Aorta (tissue), 5 donors: ENCODE results near the gene UBAC2. TPM values are rescaled to one million over a fixed set of nuclear protein-coding genes. Genes with fewer than 3 reads are reported as not detected.
"Not testable (repeated sequence)": the region's sequence is repeated elsewhere in the genome, so short reads cannot be mapped to it uniquely, and the experiment has no call there.

Experiments used
- ATAC-seq: fragments of 200-7000 bp; cut with Tn5 transposase; one replicate; pipeline ENCODE4 v1.9.1; 2022; ENCODE audit warnings: moderate library complexity; ENCODE audit not compliant: low FRiP score
- DNase-seq, 2 donors: peaks; one replicate each; pipeline ENCODE4 v3.0.0-alpha.2; 2020
- H3K27ac ChIP-seq, 2 donors: one replicate each; pipeline ENCODE4 v1.5.1; 2013; ENCODE audit warnings: low read length in 2 of 2, mild to moderate bottlenecking in 2 of 2, moderate library complexity in 2 of 2, control low read depth in 1 of 2, inconsistent platforms in 1 of 2, low read depth in 1 of 2
- H3K27me3 ChIP-seq, 2 donors: one replicate each; pipeline ENCODE4 v1.6.1; 2013; ENCODE audit warnings: control low read depth in 1 of 2, low read length in 1 of 2, mild to moderate bottlenecking in 1 of 2, moderate library complexity in 1 of 2; ENCODE audit not compliant: insufficient read depth in 2 of 2, control insufficient read depth in 1 of 2
- H3K36me3 ChIP-seq, 2 donors: one replicate each; pipeline ENCODE4 v1.6.1; 2013; ENCODE audit warnings: control low read depth in 1 of 2, low read length in 1 of 2, mild to moderate bottlenecking in 1 of 2; ENCODE audit not compliant: insufficient read depth in 2 of 2, control insufficient read depth in 1 of 2
- H3K4me1 ChIP-seq, 2 donors: one replicate each; pipeline ENCODE4 v1.6.1; 2013; ENCODE audit warnings: low read length in 2 of 2, control low read depth in 1 of 2, mild to moderate bottlenecking in 1 of 2, moderate library complexity in 1 of 2; ENCODE audit not compliant: insufficient read depth in 2 of 2, control insufficient read depth in 1 of 2
- H3K4me3 ChIP-seq, 2 donors: one replicate each; pipeline ENCODE4 v1.5.1; 2013; ENCODE audit warnings: low read length in 2 of 2, control low read depth in 1 of 2, mild to moderate bottlenecking in 1 of 2
- H3K9me3 ChIP-seq: one replicate; pipeline ENCODE4 v1.6.1; 2013; ENCODE audit warnings: mild to moderate bottlenecking, low read length; ENCODE audit not compliant: control insufficient read depth
- WGBS, 2 donors: extraction: QIAGEN DNeasy Blood & Tissue Kit; methylation state at CpG; one replicate each; pipeline ENCODE4 v1.1.7; 2013; 5-methylcytosine and 5-hydroxymethylcytosine counted together
- intact Hi-C, 2 donors: fragments of 100-400 bp; cut with DNase I; formaldehyde crosslinking; loops; one replicate each; pipeline versions ENCODE4 v1.14.2 to v1.15.0; 2022
- polyA plus RNA-seq, 2 donors: library from polyadenylated mRNA; stranded (reverse); fragments of 200-250 nt; gene quantifications; one replicate each; pipeline ENCODE4 v1.2.3, GENCODE V29; 2013
- total RNA-seq, 2 donors: library from RNA; stranded (reverse); fragmentation: NEBNext Ultra II Directional; extraction: Animal tissue kit (Norgen Biotek cat#: 25700); gene quantifications; one replicate each; pipeline ENCODE4 v1.2.1, GENCODE V29; 2021
- donor health status: healthy with polysubstance abuse.
- donor health status: Bipolar disorder and iron deficiency.
- donor health status: DM: no; HTN: no; CAD: no.
- donor health status: DM: no; HTN: no; CAD: no.
- donor health status: DM: yes; HTN: yes; CAD: no.

Gene UBAC2
- total and polyA plus RNA-seq, 4 donors = 44.4 to 54.2 (median 48.5) TPM

DNA sequence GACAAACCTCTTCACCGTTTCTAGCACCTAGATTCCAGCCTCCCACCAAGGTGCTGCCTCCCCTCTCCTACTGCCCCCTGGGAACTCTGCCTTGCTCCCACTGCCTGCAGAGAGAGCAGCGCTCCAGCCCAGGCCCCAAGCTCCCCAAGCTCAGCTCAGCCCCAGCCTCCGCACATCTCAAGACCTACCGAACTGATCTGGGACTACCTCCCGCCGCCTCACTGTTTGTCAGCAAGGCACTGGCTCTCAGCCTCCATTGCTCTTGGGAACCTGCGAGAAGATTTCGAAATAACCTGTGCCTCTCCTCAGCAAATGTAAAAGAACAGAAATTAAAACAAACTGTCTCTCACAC, 198.9 kb downstream of the UBAC2 start:
- no peaks in the 10 kb centered on the region for H3K9me3 ChIP-seq
- 87 to 93% methylated on average over 8 of the region's 8 CpGs for WGBS, 2 donors
- intact Hi-C loops = no loop called here
- ATAC-seq (no peak), DNase-seq (peak; percentile 26 to 63)
- H3K27me3 ChIP-seq = no peaks in the 10 kb centered on the region
- H3K4me1 ChIP-seq = no peaks in the 10 kb centered on the region
- H3K4me3 ChIP-seq = no peak overlapping the region
- H3K27ac ChIP-seq = no peak overlapping the region
- no peaks in the 10 kb centered on the region for H3K36me3 ChIP-seq

DNA sequence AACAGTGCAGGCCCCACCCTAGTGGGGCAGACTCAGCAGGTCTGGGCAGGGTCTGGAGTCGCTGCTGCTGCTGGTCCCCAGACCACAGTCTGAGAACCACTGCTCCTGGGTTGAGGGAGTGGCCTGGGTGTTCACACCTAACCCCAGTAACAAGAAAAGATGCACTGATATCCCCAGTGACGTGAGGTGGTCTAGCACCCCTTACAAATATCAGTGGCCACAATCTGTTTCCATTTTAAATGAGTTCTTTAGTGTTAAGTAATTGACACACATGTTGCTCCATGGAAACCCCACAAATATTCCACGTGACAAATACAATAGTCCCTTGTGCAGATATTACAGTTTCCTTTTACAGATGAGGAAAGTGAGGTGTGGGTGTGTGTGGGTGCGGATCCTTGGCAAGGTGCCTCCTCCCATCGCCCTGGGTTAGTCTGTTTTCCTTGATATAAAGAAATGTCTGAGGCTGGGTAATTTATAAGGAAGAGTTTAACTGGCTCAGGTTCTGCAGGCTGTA, 202.9 kb downstream of the UBAC2 start:
- ATAC-seq (no peak), DNase-seq (peak in 1 of 2 donors; percentile 30)
- no peak overlapping the region for H3K27ac ChIP-seq
- H3K9me3 ChIP-seq = no peaks in the 10 kb centered on the region
- H3K36me3 ChIP-seq = no peaks in the 10 kb centered on the region
- H3K4me3 ChIP-seq = no peak overlapping the region
- intact Hi-C loops = no loop called here
- 86% methylated on average over 5 of the region's 5 CpGs for WGBS, 2 donors
- H3K4me1 ChIP-seq = no peaks in the 10 kb centered on the region
- no peaks in the 10 kb centered on the region for H3K27me3 ChIP-seq

- Histone ChIP-seq H3K4me1 (no peaks in the 10 kb centered on the region), H3K36me3 (no peaks in the 10 kb centered on the region), H3K9me3 (no peaks in the 10 kb centered on the region), H3K4me3 (no peak overlapping the region), H3K27ac (no peak overlapping the region), H3K27me3 (no peaks in the 10 kb centered on the region)
- peak in 1 of 2 donors; percentile 63 for DNase-seq
- no peak for ATAC-seq
- WGBS, 2 donors = 66 to 70% methylated on average over 24 of the region's 24 CpGs
- intact Hi-C loops = no loop called here
Measured at GRCh38 chr13:99404005-99404755, 203.5 kb downstream of the UBAC2 start.

- 82 to 87% methylated on average over 15 of the region's 15 CpGs for WGBS, 2 donors
- no peaks in the 10 kb centered on the region for H3K4me1 ChIP-seq
- no peak for DNase-seq
- no peaks in the 10 kb centered on the region for H3K27me3 ChIP-seq
- intact Hi-C loops = no loop called here
- no peak for ATAC-seq
- no peak overlapping the region for H3K4me3 ChIP-seq
- H3K27ac ChIP-seq = no peak overlapping the region
- H3K9me3 ChIP-seq = no peaks in the 10 kb centered on the region
- no peaks in the 10 kb centered on the region for H3K36me3 ChIP-seq
Measured at GRCh38 chr13:99405966-99406365, 205.3 kb downstream of the UBAC2 start.

DNA sequence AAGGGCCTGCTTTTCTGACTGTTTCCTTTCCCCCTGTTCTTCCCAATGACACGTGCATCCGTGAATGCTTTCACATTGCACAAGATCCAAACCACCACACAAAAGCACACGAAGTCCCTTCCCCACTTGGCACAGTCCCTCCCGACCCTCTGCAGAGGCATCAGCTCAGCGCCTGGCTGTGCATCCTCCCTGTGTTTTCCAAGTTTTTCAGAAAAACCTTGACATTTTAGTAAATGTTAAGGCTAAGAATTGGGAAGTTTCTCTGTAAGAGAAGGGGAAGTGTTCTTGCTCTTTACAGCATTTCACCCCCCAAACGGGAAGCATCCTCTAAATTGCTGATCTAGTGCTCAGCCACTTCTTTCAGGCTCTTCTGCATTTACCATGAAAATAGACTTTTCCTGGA, 206.1 kb downstream of the UBAC2 start:
- Histone ChIP-seq H3K4me3 (no peak overlapping the region), H3K4me1 (no peaks in the 10 kb centered on the region), H3K36me3 (no peaks in the 10 kb centered on the region), H3K27me3 (no peaks in the 10 kb centered on the region), H3K27ac (no peak overlapping the region), H3K9me3 (no peaks in the 10 kb centered on the region)
- DNase-seq (no peak), ATAC-seq (no peak)
- WGBS, 2 donors = 64 to 66% methylated on average over 6 of the region's 6 CpGs
- intact Hi-C loops = no loop called here

- Histone ChIP-seq H3K27me3 (no peaks in the 10 kb centered on the region), H3K4me1 (no peaks in the 10 kb centered on the region), H3K9me3 (no peaks in the 10 kb centered on the region), H3K4me3 (no peak overlapping the region), H3K27ac (no peak overlapping the region), H3K36me3 (no peaks in the 10 kb centered on the region)
- intact Hi-C loops = no loop called here
- ATAC-seq = no peak
- 87 to 96% methylated on average over 19 to 33 of the region's 33 CpGs for WGBS, 2 donors
- no peak for DNase-seq
Measured at GRCh38 chr13:99407906-99408702, 207.4 kb downstream of the UBAC2 start.

GRCh38 chr13:99408703-99409000, 208.0 kb downstream of the UBAC2 start:
- no peak overlapping the region for H3K4me3 ChIP-seq
- H3K4me1 ChIP-seq = no peaks in the 10 kb centered on the region
- no peak overlapping the region for H3K27ac ChIP-seq
- intact Hi-C loops = no loop called here
- DNase-seq = no peak
- no peaks in the 10 kb centered on the region for H3K27me3 ChIP-seq
- no peak for ATAC-seq
- no peaks in the 10 kb centered on the region for H3K36me3 ChIP-seq
- no peaks in the 10 kb centered on the region for H3K9me3 ChIP-seq
- 97 to 98% methylated on average over 10 of the region's 10 CpGs for WGBS, 2 donors

DNA sequence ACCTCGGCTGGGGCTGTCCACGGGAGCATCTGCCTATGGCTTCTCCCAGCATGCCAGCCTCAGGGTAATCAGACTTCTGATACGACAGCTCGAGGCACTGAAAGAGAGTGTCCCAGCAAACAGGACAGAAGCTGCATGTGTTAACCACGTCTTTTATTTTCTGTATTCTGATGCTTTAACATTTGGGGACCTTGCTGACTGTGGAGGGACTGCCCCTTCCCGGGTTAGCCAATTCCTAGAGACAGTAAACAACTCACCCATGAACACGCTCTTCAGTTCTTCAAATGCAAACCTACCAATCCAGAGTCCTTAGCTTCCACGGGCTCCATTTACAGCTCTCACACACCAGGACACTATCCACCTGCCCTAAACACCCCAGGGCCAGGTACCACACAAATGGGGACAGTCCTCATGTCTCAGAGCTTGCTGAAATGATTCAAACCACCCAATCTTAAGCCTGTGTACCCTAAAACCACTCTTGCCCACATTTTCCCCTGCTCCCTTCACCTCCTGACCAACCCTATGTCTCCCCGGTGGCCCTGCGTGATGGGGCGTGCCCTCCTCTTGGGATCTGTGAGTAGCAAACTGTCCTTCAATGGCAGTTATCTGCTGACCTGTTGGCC, 208.9 kb downstream of the UBAC2 start:
- H3K36me3 ChIP-seq, H3K27ac ChIP-seq, H3K4me1 ChIP-seq, intact Hi-C loops, ATAC-seq, H3K9me3 ChIP-seq, H3K27me3 ChIP-seq, H3K4me3 ChIP-seq: not testable (repeated sequence)
- WGBS, 2 donors = 86 to 88% methylated on average over 11 of the region's 11 CpGs
- peak in 1 of 2 donors; percentile 22 for DNase-seq
